Activated T-helper 2 cell treated with anti-CD3 and anti-CD28 coated beads, Interferon-gamma antibody, Interleukin-2, Interleukin-4, amounts not matched to agents 10 μg/mL and 5 μg/mL and 100 μg/mL, durations not matched to agents 14 hours and 24 hours and 36 hours (primary cell): ENCODE results near the gene IFNA13. TPM values are rescaled to one million over a fixed set of nuclear protein-coding genes. Genes with fewer than 3 reads are reported as not detected.
A peak's percentile ranks its signal among the peaks of the same experiment; 100 is the strongest.
"Not testable (repeated sequence)": the region's sequence is repeated elsewhere in the genome, so short reads cannot be mapped to it uniquely, and the experiment has no call there.

Source experiments
- DNase-seq: peaks from one replicate; pipeline ENCODE4 v3.0.0; 2021; ENCODE audit warnings: low spot score
- H3K27ac Mint-ChIP-seq: one replicate; pipeline ENCODE4 v1.8.0; 2021; ENCODE audit warnings: mixed read lengths
- H3K27me3 Mint-ChIP-seq: one replicate; pipeline ENCODE4 v1.8.0; 2021; ENCODE audit warnings: low read depth, mixed read lengths
- H3K36me3 Mint-ChIP-seq: one replicate; pipeline ENCODE4 v1.8.0; 2021; ENCODE audit warnings: low read depth, mixed read lengths
- H3K4me1 Mint-ChIP-seq: one replicate; pipeline ENCODE4 v1.8.0; 2021; ENCODE audit warnings: low read depth, mixed read lengths
- H3K4me3 Mint-ChIP-seq: one replicate; pipeline ENCODE4 v1.8.0; 2021; ENCODE audit warnings: low read depth, mild to moderate bottlenecking, moderate library complexity, mixed read lengths
- H3K9me3 Mint-ChIP-seq: one replicate; pipeline ENCODE4 v1.8.0; 2021; ENCODE audit warnings: mixed read lengths
- intact Hi-C: fragments of 100-400 bp; cut with micrococcal nuclease; formaldehyde crosslinking; loops from one replicate; pipeline ENCODE4 v1.15.1; 2023
- total RNA-seq: library from RNA; stranded (reverse); gene quantifications from 2 replicates; pipeline ENCODE4 v1.2.3, GENCODE V29; 2022

The IFNA13 gene
- total RNA-seq, 1 donor from 2014 or later = not detected

- H3K4me3 Mint-ChIP-seq = peak overlapping the region; percentile 81
- peaks cover 65% of the 10 kb centered on the region for H3K27me3 Mint-ChIP-seq
- peak; percentile 33 for DNase-seq
- intact Hi-C loops = loop anchor here (1.0 kb wide), 1 partner anchor 70 kb away; no protein-coding TSS in a partner anchor
- H3K4me1 Mint-ChIP-seq = peaks cover 16% of the 10 kb centered on the region
- no peaks in the 10 kb centered on the region for H3K9me3 Mint-ChIP-seq
- H3K36me3 Mint-ChIP-seq = no peaks in the 10 kb centered on the region
- no peak overlapping the region for H3K27ac Mint-ChIP-seq
Observed at GRCh38 chr9:21395778-21396717, 28.2 kb upstream of the IFNA13 start.

GRCh38 chr9:21392270-21392669, 24.4 kb upstream of the IFNA13 start:
- intact Hi-C loops = no loop called here
- Mint-ChIP-seq H3K9me3 (no peaks in the 10 kb centered on the region), H3K27ac (no peak overlapping the region), H3K27me3 (peaks cover 67% of the 10 kb centered on the region), H3K4me3 (no peak overlapping the region), H3K36me3 (no peaks in the 10 kb centered on the region), H3K4me1 (peaks cover 10% of the 10 kb centered on the region)
- DNase-seq = no peak

GRCh38 chr9:21385131-21385670, 17.3 kb upstream of the IFNA13 start, which contains the start of gene IFNA2:
Gene IFNA2, minus strand, starts transcription at chr9:21385398. Its CDS starts 69 bp downstream, at chr9:21385329.
- Mint-ChIP-seq H3K4me1 (peaks cover 15% of the 10 kb centered on the region), H3K27me3 (peaks cover 52% of the 10 kb centered on the region), H3K36me3 (no peaks in the 10 kb centered on the region), H3K9me3 (no peaks in the 10 kb centered on the region), H3K27ac (no peak within 1 kb of the TSS), H3K4me3 (no peak within 1 kb of the TSS)
- intact Hi-C loops = no loop called here
- no peak for DNase-seq

GRCh38 chr9:21383627-21384026, 15.8 kb upstream of the IFNA13 start:
- H3K4me3 Mint-ChIP-seq = peak overlapping the region; percentile 0
- intact Hi-C loops = loop anchor here (5.0 kb wide), 1 partner anchor 49 kb away; no protein-coding TSS in a partner anchor
- peaks cover 19% of the 10 kb centered on the region for H3K4me1 Mint-ChIP-seq
- no peak overlapping the region for H3K27ac Mint-ChIP-seq
- no peak for DNase-seq
- H3K9me3 Mint-ChIP-seq = no peaks in the 10 kb centered on the region
- peaks cover 55% of the 10 kb centered on the region for H3K27me3 Mint-ChIP-seq
- no peaks in the 10 kb centered on the region for H3K36me3 Mint-ChIP-seq

GRCh38 chr9:21381448-21382339, 13.8 kb upstream of the IFNA13 start:
- Mint-ChIP-seq H3K27me3 (peaks cover 54% of the 10 kb centered on the region), H3K4me3 (no peak overlapping the region), H3K36me3 (no peaks in the 10 kb centered on the region), H3K4me1 (peaks cover 21% of the 10 kb centered on the region), H3K9me3 (no peaks in the 10 kb centered on the region), H3K27ac (no peak overlapping the region)
- no peak for DNase-seq
- intact Hi-C loops = loop anchor here (1.0 to 5.0 kb wide), 2 partner anchors 24 to 51 kb away; no protein-coding TSS in a partner anchor

GRCh38 chr9:21371467-21371866, 3.6 kb upstream of the IFNA13 start:
- peaks cover 42% of the 10 kb centered on the region for H3K27me3 Mint-ChIP-seq
- intact Hi-C loops, H3K27ac Mint-ChIP-seq, H3K36me3 Mint-ChIP-seq, H3K4me1 Mint-ChIP-seq, DNase-seq, H3K9me3 Mint-ChIP-seq, H3K4me3 Mint-ChIP-seq: not testable (repeated sequence)

- not testable (repeated sequence) for H3K9me3 Mint-ChIP-seq, H3K27ac Mint-ChIP-seq, H3K4me1 Mint-ChIP-seq
Observed at GRCh38 chr9:21367169-21367568, 688 bp downstream of the IFNA13 start.

GRCh38 chr9:21362287-21362686, 5.6 kb downstream of the IFNA13 start:
- Mint-ChIP-seq H3K36me3 (no peaks in the 10 kb centered on the region), H3K4me1 (peaks cover 19% of the 10 kb centered on the region), H3K9me3 (no peaks in the 10 kb centered on the region), H3K4me3 (no peak overlapping the region), H3K27me3 (peaks cover 24% of the 10 kb centered on the region), H3K27ac (no peak overlapping the region)
- intact Hi-C loops = no loop called here
- DNase-seq = no peak

More at GRCh38 chr9:21367169-21367568, 688 bp downstream of the IFNA13 start:
- DNase-seq, intact Hi-C loops, H3K36me3 Mint-ChIP-seq, H3K4me3 Mint-ChIP-seq: not testable (repeated sequence)
- H3K27me3 Mint-ChIP-seq = peaks cover 47% of the 10 kb centered on the region

GRCh38 chr9:21357479-21358460, 10.1 kb downstream of the IFNA13 start:
- peak overlapping the region; percentile 81 for H3K27ac Mint-ChIP-seq
- no peak for DNase-seq
- intact Hi-C loops = loop anchor here (1.0 to 5.0 kb wide), 3 partner anchors 22 to 745 kb away; partner anchors contain the start of gene KLHL9
- H3K9me3 Mint-ChIP-seq = peaks cover 12% of the 10 kb centered on the region
- H3K4me1 Mint-ChIP-seq = peaks cover 23% of the 10 kb centered on the region
- peaks cover 9% of the 10 kb centered on the region for H3K27me3 Mint-ChIP-seq
- H3K36me3 Mint-ChIP-seq = peaks cover 4% of the 10 kb centered on the region
- H3K4me3 Mint-ChIP-seq = peak overlapping the region; percentile 56

GRCh38 chr9:21350787-21351186, 17.1 kb downstream of the IFNA13 start, which contains the start of gene IFNA6:
Gene IFNA6, minus strand, starts transcription at chr9:21350887. Its CDS starts 0 bp downstream, at chr9:21350887.
- Mint-ChIP-seq H3K36me3 (peaks cover 4% of the 10 kb centered on the region), H3K27ac (no peak within 1 kb of the TSS), H3K9me3 (peaks cover 14% of the 10 kb centered on the region), H3K4me3 (no peak within 1 kb of the TSS), H3K27me3 (peaks cover 37% of the 10 kb centered on the region), H3K4me1 (no peaks in the 10 kb centered on the region)
- intact Hi-C loops = no loop called here
- DNase-seq = no peak

GRCh38 chr9:21348430-21348970, 19.4 kb downstream of the IFNA13 start:
- no peaks in the 10 kb centered on the region for H3K4me1 Mint-ChIP-seq
- peaks cover 32% of the 10 kb centered on the region for H3K27me3 Mint-ChIP-seq
- H3K36me3 Mint-ChIP-seq = no peaks in the 10 kb centered on the region
- intact Hi-C loops = no loop called here
- H3K9me3 Mint-ChIP-seq = peaks cover 12% of the 10 kb centered on the region
- H3K4me3 Mint-ChIP-seq = no peak overlapping the region
- DNase-seq = no peak
- H3K27ac Mint-ChIP-seq = no peak overlapping the region
